OCI-LY3 (cell line): ENCODE results near the gene H2BK1.

ENCODE experiments used
- EZH2phosphoT487 ChIP-seq: fragments of 200-600 bp; shearing (Covaris generic); IDR thresholded peaks from 2 replicates; pipeline ENCODE4 v1.6.1; 2018; ENCODE audit warnings: antibody characterized with exemption, mixed run types, low read depth
- TF ChIP-seq, protein P1 (sequence below): fragments of 200-600, 300-600 bp; sonication (generic); IDR thresholded peaks from 2 replicates; pipeline ENCODE4 v1.5.1; 2014; ENCODE audit warnings: antibody characterized with exemption, low read length, low read depth

DNA sequence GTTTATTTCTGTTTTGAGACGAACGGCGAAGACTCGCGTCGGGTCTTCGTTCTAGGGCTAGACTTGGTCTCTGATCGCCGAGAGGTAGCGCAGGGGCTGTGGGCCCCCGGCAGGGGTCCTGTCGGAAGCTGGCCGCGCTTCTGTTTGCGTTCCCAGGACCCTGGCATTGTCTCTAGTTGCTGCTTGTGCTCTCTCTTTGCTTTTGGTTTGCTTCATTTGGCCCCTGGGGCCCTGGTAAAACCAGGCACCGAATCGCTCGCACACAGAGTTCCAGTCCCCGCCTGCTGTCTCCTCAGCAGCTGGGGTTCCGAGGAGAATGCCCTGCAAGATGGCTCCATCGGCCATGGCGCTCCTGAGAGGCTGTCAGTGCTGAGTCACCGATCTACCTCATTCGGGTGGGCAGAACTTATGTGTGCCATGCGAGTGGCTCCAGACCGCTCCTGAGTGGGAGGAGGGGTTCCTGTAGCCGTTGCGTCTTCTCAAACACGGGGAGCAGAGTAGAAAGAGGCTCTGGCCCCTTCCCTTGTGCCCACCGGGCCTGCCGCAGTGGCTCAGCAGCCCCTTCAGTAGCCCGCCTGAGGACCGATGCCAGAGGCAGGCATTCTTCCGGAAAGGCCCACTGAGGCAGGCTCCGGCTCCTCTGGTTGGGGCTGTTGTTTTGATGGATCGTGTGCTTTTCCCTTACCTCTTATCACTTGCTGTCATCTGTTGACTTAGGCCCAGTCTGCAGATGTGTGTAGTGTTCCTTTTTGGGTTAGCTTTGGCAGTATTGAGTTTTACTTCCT is 22.8 kb upstream of the H2BK1 start:
- TF ChIP-seq, protein P1, sequence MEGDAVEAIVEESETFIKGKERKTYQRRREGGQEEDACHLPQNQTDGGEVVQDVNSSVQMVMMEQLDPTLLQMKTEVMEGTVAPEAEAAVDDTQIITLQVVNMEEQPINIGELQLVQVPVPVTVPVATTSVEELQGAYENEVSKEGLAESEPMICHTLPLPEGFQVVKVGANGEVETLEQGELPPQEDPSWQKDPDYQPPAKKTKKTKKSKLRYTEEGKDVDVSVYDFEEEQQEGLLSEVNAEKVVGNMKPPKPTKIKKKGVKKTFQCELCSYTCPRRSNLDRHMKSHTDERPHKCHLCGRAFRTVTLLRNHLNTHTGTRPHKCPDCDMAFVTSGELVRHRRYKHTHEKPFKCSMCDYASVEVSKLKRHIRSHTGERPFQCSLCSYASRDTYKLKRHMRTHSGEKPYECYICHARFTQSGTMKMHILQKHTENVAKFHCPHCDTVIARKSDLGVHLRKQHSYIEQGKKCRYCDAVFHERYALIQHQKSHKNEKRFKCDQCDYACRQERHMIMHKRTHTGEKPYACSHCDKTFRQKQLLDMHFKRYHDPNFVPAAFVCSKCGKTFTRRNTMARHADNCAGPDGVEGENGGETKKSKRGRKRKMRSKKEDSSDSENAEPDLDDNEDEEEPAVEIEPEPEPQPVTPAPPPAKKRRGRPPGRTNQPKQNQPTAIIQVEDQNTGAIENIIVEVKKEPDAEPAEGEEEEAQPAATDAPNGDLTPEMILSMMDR: no peak
- TF ChIP-seq EZH2phosphoT487: no peak
